Effector memory CD4-positive, alpha-beta T cell (primary cell): ENCODE measurements around the gene TMEM132A.

Experiments used
- DNase-seq, 3 donors: peaks; one replicate each; pipeline ENCODE4 v3.0.0-alpha.2; 2020
- H3K27ac ChIP-seq: 2 replicates; pipeline ENCODE4 v1.7.0; 2013; ENCODE audit warnings: mild to moderate bottlenecking, low read length, moderate library complexity; ENCODE audit not compliant: insufficient read depth, poor library complexity, severe bottlenecking
- H3K27me3 ChIP-seq: replicated peaks from 2 replicates; pipeline ENCODE4 v1.7.0; 2013; ENCODE audit warnings: mild to moderate bottlenecking, low read length; ENCODE audit not compliant: insufficient read depth, control insufficient read depth, poor library complexity, severe bottlenecking
- H3K36me3 ChIP-seq: 2 replicates; pipeline ENCODE4 v1.7.0; 2013; ENCODE audit warnings: mild to moderate bottlenecking, low read length, moderate library complexity; ENCODE audit not compliant: control insufficient read depth, insufficient read depth
- H3K4me1 ChIP-seq: 2 replicates; pipeline ENCODE4 v1.7.0; 2013; ENCODE audit warnings: low read length, mild to moderate bottlenecking; ENCODE audit not compliant: control insufficient read depth, insufficient read depth, poor library complexity, severe bottlenecking
- H3K4me3 ChIP-seq: 2 replicates; pipeline ENCODE4 v1.7.0; 2013; ENCODE audit warnings: low read length, low read depth, mild to moderate bottlenecking; ENCODE audit not compliant: insufficient read depth, poor library complexity, severe bottlenecking
- H3K9me3 ChIP-seq: 2 replicates; pipeline ENCODE4 v1.7.0; 2013; ENCODE audit warnings: mild to moderate bottlenecking, low read length, moderate library complexity; ENCODE audit not compliant: control insufficient read depth

TMEM132A gene

DNA sequence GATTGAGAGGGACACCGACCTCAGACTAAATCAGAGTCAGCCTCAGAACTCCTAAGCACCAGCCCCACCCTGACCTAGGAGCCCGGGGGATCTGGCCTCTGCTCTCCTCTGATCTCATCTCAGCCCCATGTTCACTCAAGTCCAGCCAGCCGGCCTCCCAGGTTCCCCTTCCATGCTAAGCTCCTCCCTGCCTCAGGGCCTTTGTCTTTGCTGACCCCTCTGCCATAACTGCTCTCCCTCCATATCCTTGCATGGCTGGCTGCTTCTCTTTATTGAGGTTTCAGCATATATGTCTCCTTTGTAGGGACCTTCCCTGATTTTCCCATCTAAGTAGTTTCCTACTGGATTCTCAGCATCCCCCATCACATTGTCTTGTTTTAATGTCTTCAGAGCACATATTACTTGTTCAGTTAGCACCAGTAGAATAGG lies 28.5 kb downstream of the TMEM132A start:
- Histone ChIP-seq H3K4me3 (no peak overlapping the region), H3K4me1 (peaks cover 18% of the 10 kb centered on the region), H3K27ac (peak overlapping the region; percentile 45), H3K36me3 (no peaks in the 10 kb centered on the region), H3K9me3 (no peaks in the 10 kb centered on the region), H3K27me3 (peaks cover 14% of the 10 kb centered on the region)
- DNase-seq: no peak

DNA sequence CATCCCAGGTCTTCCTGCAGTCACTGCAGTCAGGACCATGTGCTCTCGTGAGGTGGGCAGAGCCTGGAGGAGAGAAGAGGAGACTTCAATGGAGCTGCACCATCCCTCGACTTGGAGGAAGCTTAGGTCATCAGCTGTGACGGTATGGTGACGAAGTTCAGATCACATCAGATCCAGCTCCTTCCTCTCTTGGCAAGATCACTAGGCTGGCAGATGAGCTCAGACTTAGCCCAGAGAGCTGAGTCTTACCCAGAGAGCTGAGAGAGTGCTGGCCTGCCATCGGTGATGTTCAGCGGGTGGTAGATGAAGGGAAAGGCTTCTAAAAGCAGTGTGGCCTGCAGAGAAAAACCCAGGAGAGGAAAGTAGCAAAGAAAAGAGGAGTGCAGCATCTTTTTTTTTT lies 29.5 kb downstream of the TMEM132A start:
- Histone ChIP-seq H3K36me3 (no peaks in the 10 kb centered on the region), H3K4me1 (peaks cover 18% of the 10 kb centered on the region)

DNA sequence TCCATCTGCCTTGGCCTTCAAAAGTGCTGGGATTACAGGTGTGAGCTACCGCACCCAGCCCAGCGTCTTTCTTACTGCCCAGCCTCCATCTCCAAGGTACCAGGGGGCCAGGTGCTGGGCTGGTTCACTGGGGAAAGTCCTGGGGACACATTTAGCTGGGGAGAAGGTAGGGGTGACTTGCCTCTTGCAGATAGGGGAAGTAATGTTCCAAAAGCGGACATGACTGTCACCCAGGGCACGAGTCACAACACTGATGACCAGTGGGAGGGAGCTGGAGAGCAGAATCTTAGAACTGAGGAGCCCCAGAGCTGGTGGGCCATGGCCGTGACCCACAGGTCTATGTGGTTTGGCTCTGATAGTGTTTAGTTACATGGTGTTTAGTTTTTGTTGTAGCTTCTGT lies 30.2 kb downstream of the TMEM132A start:
- DNase-seq: no peak
- Histone ChIP-seq H3K4me3 (no peak overlapping the region), H3K36me3 (no peaks in the 10 kb centered on the region), H3K4me1 (peaks cover 18% of the 10 kb centered on the region), H3K27me3 (peaks cover 14% of the 10 kb centered on the region), H3K9me3 (no peaks in the 10 kb centered on the region), H3K27ac (no peak overlapping the region)

More for the DNA sequence above, 29.5 kb downstream of the TMEM132A start:
- Histone ChIP-seq H3K9me3 (no peaks in the 10 kb centered on the region), H3K4me3 (no peak overlapping the region), H3K27me3 (peaks cover 14% of the 10 kb centered on the region), H3K27ac (no peak overlapping the region)
- no peak for DNase-seq

DNA sequence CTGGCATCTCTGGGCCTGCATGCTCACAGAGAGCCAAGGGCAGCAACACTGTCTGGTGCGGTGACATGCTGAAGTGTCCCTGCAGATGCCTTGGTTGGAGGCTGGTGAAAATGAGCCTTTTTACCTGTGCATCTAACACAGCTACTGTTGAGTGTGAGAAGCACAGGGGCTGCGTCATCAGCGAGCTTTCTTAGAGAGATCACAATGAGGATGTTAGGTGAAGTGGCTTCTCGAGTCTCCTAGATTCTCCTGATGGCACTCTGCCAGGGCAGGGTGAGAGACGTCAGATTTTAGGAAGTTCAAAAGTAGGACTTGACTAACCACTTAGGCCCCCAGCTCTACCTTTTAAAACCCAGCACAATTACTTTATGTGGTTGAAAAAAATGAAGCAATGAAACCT lies 31.3 kb downstream of the TMEM132A start:
- DNase-seq: no peak
- H3K36me3 ChIP-seq: no peaks in the 10 kb centered on the region

DNA sequence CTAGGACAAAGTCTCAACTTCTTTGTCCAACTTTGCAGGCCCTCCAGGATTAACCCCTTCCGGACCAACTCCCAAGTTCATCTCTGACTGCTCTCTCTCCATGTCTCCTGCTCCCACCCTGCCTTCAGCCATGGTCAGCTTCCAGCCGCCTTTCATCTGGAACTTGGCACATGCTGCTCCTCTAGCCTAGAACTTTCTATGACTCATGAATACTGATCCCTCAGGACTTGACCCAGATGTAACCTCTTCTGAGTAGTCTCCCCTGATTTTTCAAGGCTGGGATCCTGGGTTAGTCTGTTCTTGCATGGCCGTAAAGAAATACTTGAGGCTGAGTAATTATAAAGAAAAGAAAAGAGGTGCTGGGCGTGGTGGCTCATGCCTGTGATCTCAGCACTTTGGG lies 32.9 kb downstream of the TMEM132A start:
- H3K4me3 ChIP-seq: no peak overlapping the region
- peaks cover 5% of the 10 kb centered on the region for H3K27me3 ChIP-seq
- no peak overlapping the region for H3K27ac ChIP-seq
- no peaks in the 10 kb centered on the region for H3K36me3 ChIP-seq
- no peaks in the 10 kb centered on the region for H3K9me3 ChIP-seq
- no peak for DNase-seq
- H3K4me1 ChIP-seq: peaks cover 7% of the 10 kb centered on the region

More for the DNA sequence above, 31.3 kb downstream of the TMEM132A start:
- Histone ChIP-seq H3K4me3 (no peak overlapping the region), H3K4me1 (peaks cover 18% of the 10 kb centered on the region), H3K27me3 (peaks cover 14% of the 10 kb centered on the region), H3K9me3 (no peaks in the 10 kb centered on the region), H3K27ac (no peak overlapping the region)

DNA sequence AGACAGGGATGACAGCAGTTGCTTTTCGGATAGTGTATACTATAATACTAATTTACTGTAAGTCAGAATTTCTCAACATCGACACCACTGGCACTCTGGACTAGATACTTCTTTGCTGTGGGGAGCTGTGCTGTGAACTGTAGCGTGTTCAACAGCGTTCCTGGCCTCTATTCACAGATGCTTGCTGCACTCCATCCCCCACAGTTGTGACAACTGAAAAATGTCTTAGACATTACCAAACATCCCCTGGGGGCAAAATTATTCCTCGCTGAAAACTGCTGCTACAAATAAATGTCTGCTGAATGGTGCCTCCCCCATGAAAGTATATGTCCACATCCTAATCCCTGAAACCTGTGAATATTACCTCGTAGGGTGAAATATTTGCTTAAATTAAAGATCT lies 35.2 kb downstream of the TMEM132A start:
- no peaks in the 10 kb centered on the region for H3K4me1 ChIP-seq
- no peak overlapping the region for H3K4me3 ChIP-seq
- DNase-seq: no peak
- no peaks in the 10 kb centered on the region for H3K27me3 ChIP-seq
- no peak overlapping the region for H3K27ac ChIP-seq
- H3K36me3 ChIP-seq: no peaks in the 10 kb centered on the region
- H3K9me3 ChIP-seq: no peaks in the 10 kb centered on the region

DNA sequence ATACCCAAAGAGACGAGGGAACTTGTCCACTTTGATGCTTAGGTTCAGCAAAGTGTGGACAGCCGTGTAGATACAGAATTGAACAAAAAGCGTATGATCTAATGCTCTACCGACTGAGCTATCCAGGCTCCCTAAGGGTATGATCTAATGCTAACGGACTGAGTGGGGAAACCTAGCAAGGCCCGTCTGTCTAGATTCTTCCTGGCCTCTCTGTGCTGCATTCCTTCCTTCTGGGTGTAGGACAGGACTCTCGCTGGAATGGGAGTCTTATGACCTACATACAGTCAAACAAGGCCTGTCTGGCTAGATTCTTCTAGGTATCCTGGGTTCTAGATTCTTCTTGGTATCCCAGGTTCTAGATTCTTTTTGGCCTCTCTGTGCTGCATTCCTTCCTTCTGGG lies 36.1 kb downstream of the TMEM132A start:
- Histone ChIP-seq H3K4me3 (no peak overlapping the region), H3K4me1 (no peaks in the 10 kb centered on the region), H3K36me3 (no peaks in the 10 kb centered on the region), H3K27me3 (no peaks in the 10 kb centered on the region), H3K9me3 (no peaks in the 10 kb centered on the region), H3K27ac (no peak overlapping the region)
- no peak for DNase-seq

DNA sequence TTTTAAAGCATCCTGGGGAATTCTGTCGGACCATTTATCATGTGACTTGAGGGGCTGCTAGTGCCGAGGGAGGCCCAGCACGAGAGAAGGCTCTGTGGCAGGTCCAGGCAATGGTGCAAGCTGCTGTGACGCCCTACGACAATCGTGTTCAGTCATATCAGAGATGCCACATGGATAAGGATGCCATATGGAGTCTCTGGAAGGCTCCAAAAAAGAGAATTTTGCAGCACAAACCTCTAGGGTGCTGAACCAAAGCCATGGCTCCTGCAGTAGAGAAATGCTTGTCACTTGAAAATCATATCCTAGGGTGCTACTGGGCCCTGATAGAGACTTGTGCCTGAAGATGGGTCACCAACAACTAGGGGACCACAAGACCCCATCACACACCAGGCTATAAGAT lies 40.5 kb downstream of the TMEM132A start:
- H3K4me3 ChIP-seq: no peak overlapping the region
- no peak for DNase-seq
- no peaks in the 10 kb centered on the region for H3K27me3 ChIP-seq

DNA sequence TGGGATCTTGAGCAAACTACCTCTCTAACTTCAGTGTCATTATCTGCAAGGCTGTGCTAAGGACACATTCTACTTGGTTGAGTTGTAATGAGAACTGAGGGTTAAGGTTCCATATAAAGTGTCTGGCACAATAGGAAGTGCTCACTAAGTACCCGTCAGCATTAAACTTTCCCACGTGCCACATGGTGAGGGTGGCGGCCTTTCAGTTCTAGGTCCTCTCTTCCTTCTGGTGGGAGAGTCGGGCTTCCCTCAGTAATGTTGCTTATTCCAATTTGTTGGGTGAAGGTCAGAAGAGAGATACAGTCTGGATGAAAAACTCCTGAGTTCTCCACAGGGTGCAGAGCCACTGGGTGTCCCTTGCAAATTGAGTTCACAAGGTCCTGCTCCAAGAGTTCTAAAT lies 42.6 kb downstream of the TMEM132A start:
- peaks cover 9% of the 10 kb centered on the region for H3K4me1 ChIP-seq
- no peak for DNase-seq
- no peaks in the 10 kb centered on the region for H3K27me3 ChIP-seq
- H3K4me3 ChIP-seq: no peak overlapping the region
- no peaks in the 10 kb centered on the region for H3K9me3 ChIP-seq
- H3K36me3 ChIP-seq: no peaks in the 10 kb centered on the region
- H3K27ac ChIP-seq: no peak overlapping the region

More for the DNA sequence above, 40.5 kb downstream of the TMEM132A start:
- Histone ChIP-seq H3K36me3 (no peaks in the 10 kb centered on the region), H3K4me1 (no peaks in the 10 kb centered on the region), H3K27ac (no peak overlapping the region), H3K9me3 (no peaks in the 10 kb centered on the region)

DNA sequence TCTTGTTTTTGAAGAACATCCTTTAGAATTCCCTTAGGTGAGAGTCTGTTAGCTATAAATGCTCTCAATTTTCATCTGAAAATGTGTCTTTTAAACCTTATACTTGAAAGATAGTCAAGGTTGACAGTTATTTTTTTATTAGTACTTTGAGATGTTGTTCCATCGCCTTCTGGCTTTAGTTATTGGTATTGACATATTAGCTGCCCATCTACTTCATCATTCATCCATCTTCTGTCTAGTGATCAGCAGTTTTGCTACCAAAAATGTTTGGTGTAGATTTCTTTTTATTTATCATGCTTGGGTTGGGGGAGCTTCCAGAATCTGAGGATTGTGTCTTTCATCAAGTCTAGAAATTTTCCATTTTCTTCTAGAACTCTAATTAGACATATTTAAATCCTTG lies 44.0 kb downstream of the TMEM132A start:
- no peak for DNase-seq
- peaks cover 9% of the 10 kb centered on the region for H3K4me1 ChIP-seq

DNA sequence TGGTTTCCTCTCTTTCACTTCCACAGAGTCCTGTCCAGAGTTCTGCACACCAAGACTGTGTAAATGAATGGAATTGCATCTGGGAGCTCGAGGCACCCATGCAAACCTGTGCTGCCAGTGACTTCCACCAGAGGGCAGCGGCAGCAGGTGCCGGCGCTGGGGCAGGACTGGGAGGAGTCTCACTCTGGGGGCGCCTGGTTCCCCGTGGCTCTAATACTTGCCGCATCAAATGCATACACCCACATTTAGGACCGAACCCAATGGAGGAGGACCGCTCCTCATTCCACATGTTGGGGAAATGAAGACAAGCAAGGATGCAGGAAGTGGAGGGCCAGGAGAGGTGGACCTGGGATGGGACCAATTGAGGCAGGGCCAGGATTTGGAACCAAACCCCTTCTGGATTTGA lies 46.1 kb downstream of the TMEM132A start:
- H3K4me3 ChIP-seq: peak overlapping the region; percentile 96
- H3K4me1 ChIP-seq: peaks cover 9% of the 10 kb centered on the region
- no peaks in the 10 kb centered on the region for H3K36me3 ChIP-seq
- DNase-seq: peak; percentile 66 to 74 (median 68)
- no peaks in the 10 kb centered on the region for H3K9me3 ChIP-seq
- peak overlapping the region; percentile 93 for H3K27ac ChIP-seq
- no peaks in the 10 kb centered on the region for H3K27me3 ChIP-seq

More for the DNA sequence above, 44.0 kb downstream of the TMEM132A start:
- H3K4me3 ChIP-seq: no peak overlapping the region
- no peaks in the 10 kb centered on the region for H3K27me3 ChIP-seq
- no peaks in the 10 kb centered on the region for H3K9me3 ChIP-seq
- H3K27ac ChIP-seq: no peak overlapping the region
- no peaks in the 10 kb centered on the region for H3K36me3 ChIP-seq
